GM18909 (cell line): ENCODE results near the gene ZNF776.
"Not testable (repeated sequence)": the region's sequence is repeated elsewhere in the genome, so short reads cannot be mapped to it uniquely, and the experiment has no call there.

ENCODE experiments used
- ATAC-seq: cut with Tn5 transposase; IDR thresholded peaks from one replicate; pipeline ENCODE4 v1.9.1; 2021; ENCODE audit warnings: mild to moderate bottlenecking; ENCODE audit not compliant: unreplicated experiment, poor library complexity

ZNF776 gene

DNA sequence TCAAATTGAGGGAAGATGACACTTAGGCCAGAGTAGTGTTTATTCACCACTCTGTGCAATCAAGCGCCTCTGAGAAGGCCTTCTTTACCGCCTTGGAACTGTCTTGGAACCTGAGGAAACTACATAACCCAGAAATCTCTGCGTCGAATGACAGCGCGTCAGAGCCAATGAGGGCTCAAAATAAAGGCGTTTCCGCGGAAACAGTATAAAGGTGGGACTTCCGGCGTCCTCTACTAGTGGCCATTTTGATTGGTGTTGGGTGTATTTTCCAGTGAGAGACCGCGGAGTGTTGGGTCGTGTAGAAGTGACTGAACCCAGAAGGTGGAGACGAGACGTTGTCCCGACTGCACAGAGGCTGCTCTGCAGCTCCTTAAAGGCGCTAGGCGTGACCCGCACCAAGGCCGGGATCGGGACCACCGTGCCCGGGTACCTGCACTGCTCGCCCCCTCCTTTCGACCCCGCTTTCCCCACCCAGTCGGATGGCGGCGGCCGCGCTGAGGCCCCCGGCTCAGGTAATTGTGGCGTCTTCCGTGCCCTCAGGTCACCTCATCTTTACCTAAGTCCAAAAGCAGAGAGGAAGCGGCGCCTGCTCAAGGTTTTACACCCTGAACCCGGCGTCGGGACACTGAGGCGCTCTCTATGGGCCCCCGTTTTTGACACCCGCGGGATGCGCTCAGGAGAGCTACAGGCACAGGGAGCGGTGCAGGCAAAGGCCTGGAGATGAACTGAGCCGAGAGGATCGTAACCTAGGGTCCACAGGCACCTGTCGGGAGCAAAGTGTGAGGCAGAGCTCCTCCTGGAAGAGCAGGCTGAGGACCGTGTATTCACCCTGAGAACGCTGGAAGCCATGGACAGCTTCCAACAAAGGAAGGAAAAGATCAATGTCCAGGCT is at the start of gene ZNF776:
TSS of gene ZNF776 (plus strand) at position 236 of the 892 bp plus-strand sequence. CDS start at position 480, 244 bp downstream.
- peak; percentile 98 for ATAC-seq

DNA sequence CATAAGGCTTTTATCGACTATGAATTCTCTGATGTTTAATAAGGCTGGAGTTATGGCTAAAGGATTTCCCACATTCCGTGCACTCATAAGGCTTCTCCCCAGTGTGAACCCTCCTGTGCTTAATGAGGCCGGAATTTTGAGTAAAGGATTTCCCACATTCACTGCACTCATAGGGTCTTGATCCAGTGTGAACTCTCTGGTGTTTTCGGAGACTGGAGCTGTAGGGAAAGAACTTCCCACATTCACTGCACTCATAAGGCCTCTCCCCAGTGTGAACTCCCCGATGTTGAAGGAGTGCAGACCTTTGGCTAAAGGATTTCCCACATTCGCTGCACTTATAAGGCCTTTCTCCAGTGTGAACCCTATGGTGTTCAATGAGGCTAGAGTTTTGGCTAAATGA is 45.0 kb upstream of the ZNF776 start:
- no peak for ATAC-seq

DNA sequence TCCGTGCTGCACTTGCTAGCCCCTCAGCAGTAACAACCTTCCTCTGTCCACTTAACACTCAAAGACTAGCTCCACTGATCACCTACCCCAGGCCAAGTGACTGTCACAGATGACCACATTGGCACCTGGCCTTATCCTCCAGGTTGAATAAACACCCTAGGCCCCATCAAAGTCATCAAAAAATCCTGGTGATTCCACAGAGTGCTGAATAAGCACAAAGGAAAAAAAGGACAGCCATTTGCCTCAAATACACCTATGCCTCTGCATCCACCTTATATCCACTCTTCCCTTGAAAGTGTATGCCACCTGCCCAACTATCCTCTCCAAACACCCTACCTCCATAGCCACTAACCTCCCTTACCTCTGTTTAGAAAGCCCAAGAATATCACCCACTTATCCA is 40.3 kb upstream of the ZNF776 start:
- no peak for ATAC-seq

- no peak for ATAC-seq
These were observed 37.8 kb upstream of the ZNF776 start, which contains the start of gene ZNF154 for GRCh38 chr19:57708641-57709361. TSS of gene ZNF154 (minus strand) at chr19:57709204. CDS start at chr19:57708971, 233 bp downstream.

- ATAC-seq, result no peak
These were observed 37.0 kb upstream of the ZNF776 start for GRCh38 chr19:57709616-57710015.

DNA sequence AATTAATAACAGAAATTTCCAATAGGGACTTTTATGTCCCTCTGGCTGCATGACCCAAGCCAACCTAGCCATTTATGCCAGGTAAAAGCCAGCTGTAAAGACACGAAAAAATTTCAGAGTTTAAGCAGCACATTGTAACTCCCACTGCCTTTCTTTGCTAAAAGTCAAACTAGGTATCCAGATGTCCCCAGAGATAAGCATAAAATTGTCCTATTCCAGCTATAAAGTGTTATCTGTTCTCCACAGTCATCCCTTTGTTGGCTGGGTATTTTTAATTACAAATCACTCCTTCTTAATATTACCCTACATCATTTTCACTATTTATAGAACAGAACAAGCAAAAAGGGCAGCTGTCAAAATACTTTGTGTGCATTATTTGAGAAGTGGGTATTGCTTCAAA is 34.4 kb upstream of the ZNF776 start:
- no peak for ATAC-seq

DNA sequence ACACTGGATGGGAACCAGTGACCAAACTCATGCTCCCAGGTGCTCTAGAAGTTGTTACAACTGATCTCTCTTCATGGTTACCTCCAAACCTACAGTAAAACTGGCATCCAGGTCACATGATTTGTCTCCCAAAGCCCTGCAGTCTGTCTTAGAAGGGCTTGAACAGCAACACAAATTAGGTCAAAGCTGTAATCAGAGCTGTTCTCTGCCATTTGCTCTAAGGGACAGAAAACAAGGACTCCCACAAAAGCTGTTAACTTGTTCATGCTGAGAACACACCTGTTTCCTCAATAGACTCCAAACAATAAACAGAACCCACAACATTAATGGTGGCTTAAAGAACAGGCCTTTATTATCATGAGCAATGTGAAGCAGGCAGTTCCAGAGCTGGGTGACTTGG is 27.2 kb upstream of the ZNF776 start:
- ATAC-seq, result no peak

DNA sequence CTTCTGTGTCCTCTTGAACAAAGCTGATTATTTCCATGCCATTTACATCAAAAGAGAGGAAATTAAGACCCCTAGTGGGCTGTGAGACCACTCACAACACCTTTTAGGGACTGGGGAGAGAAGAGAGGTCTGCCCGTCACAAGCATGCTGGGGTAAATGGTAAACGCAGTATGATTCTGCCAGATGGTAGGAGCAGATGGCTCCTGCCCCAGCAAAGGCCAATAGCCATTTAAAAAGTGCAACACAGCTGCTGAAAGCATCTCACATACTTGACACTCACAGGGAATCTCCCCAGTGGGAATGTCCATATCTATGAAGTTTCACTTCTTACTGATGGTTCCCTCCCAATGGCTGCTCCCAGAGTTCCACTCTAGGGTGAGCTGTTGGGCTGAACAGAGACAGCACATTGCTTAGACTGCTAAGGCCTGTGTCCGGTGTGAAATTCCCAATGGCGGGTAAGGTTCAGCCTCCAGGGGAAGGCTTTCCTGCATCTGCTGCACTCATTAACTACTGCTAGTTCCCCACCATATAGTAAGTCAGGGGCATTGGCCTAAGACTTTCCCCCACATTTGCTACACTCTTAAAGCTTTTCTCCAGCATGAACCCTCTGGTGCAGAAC is 26.6 kb upstream of the ZNF776 start:
- ATAC-seq, result no peak

DNA sequence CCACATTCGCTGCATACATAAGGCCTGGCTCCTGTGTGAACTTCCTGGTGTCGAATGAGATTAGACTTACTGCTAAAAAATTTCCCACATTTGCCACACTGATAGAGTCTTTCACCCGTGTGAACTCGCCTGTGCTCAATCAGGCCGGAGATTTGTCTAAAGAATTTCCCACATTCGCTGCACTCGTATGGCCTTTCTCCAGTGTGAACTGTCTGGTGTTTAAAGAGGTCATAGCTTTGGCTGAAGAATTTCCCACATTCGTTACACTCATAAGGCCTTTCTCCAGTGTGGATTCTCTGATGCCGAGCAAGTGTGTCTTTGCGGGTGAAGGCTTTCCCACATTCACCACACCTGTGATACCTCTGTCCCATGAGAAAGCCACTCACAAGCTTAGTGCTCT is 25.7 kb upstream of the ZNF776 start:
- ATAC-seq, result no peak

- ATAC-seq, result not testable (repeated sequence)
These were observed 8.3 kb upstream of the ZNF776 start for GRCh38 chr19:57738320-57738719.

DNA sequence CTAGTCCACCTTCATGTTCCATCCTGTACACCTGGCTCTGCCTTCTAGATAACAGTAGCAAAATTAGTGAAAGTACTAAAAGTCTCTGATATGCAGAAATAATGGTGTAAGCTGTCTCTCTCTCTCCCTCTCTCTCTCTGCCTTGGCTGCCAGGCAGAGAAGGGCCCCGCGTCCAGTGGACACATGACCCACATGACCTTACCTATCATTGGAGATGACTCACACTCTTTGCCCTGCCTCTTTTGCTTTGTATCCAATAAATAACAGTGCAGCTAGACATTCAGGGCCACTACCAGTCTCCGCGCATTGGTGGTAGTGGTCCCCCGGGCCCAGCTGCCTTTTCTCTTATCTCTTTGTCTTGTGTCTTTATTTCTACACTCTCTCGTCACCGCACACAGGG is 7.8 kb upstream of the ZNF776 start:
- not testable (repeated sequence) for ATAC-seq

- peak; percentile 5 for ATAC-seq
These were observed 825 bp downstream of the ZNF776 start for GRCh38 chr19:57747472-57747807.

DNA sequence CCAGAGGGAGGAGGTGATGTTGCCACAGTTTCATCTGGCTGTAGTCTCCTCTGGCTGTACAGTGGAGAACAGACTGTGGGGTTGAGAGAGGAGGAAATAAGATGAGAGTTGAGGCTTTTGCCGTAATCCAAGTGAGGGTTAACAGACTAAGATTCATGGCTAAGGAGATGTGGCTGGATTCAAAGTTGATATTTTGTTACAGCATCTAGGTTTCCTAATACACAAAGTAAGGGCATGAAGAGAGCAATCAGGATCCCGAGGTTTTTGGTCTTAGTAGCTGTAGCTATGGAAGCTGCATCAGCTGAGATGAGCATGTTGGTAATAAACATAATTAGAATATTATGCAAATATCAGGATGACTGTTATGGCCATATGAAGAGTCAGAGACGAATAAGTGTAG is 1.4 kb downstream of the ZNF776 start:
- ATAC-seq, result no peak

- no peak for ATAC-seq
These were observed 7.6 kb downstream of the ZNF776 start for GRCh38 chr19:57754091-57754673.

DNA sequence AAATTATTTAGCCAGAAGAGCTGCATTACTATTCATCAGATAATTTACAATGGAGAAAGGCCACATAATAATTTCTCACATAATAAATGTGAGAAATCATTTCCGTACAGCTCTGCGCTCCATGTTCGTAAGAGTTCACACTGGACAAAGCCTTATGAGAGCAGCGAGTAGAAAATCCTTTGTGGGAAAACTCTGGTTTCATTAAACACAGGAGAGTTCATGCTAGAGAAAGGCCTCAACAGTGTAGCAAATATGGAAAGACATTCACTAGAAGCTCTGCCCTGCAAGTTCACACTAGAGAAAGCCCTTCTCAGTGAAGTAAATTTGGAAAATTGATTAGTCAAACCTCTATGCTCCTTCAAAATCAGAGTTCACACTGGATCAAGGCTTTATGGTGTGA is 8.4 kb downstream of the ZNF776 start:
- ATAC-seq, result no peak

- no peak for ATAC-seq
These were observed 11.3 kb downstream of the ZNF776 start for GRCh38 chr19:57757941-57758340.

DNA sequence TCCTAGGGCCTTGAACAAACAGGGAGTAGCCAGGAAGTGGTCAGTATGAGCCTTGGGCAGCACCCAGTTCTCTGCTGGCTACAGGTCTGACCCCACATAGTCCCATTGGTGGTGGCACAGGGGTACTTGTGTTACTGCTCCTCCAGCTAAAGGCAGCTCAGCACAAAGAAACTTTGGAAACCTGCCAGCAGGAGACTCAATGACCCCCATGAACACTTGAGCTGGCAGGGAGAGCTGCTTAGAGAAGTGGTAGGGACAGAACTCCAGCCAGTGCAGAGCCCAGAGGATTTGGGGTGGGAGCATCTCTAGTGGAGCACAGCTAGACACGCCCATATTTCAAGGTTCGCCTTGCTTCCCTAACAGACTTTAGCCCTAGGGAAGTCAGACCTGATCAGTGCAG is 12.5 kb downstream of the ZNF776 start:
- ATAC-seq, result no peak

- peak; percentile 99 for ATAC-seq
These were observed 22.9 kb downstream of the ZNF776 start, which contains the start of gene ZNF586 for GRCh38 chr19:57769345-57770131. TSS of gene ZNF586 (plus strand) at chr19:57769676. CDS start at chr19:57769843, 167 bp downstream.

- ATAC-seq, result no peak
These were observed 24.8 kb downstream of the ZNF776 start for GRCh38 chr19:57771417-57771816.

DNA sequence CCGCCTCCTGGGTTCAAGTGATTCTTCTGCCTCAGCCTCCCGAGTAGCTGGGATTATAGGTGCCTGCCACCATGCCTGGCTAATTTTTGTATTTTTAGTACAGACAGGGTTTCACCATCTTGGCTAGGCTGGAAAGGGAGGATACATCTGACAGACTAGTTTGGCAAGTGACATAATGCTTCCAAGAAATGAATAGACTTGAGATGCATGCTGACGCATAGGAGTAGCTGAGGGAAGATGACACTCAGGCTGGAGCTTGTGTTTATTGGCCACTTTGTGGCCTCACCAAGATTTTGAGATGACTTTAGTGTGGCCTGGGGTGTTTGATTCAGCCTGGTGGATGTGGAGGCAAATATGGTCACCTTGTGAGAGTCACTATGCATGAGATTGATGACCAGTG is 26.9 kb downstream of the ZNF776 start:
- no peak for ATAC-seq
